ENCODE measurements around the gene AFTPH.

- no peak for TF ChIP-seq CTCF (IDR thresholded peaks at IDR 0.05)
- TF ChIP-seq POLR2A (IDR thresholded peaks at IDR 0.05), result no peak
Observed at GRCh38 chr2:64581777-64582539, 57.8 kb downstream of the AFTPH start.
